Iris pigment epithelial cell (primary cell): ENCODE results near the gene AMN.

Experiments used
- DNase-seq: peaks from one replicate; pipeline ENCODE4 v3.0.0-alpha.2; 2011; ENCODE audit warnings: low read depth

Gene AMN

GRCh38 chr14:102966681-102967505 lies 44.4 kb downstream of the AMN start:
- no peak for DNase-seq

DNA sequence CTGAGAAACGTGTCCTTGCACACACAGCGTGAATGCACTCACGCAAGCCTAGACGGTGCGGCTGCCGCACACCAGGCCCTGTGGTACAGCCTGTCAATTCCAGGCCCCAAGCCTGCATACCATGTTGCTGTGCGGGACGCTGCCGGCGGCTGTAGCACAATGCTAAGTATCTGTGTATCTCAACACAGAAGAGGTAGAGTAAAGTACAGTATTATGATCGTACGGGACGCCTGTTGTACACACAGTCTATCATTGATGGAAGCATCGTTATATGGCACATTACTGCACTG lies 45.0 kb downstream of the AMN start:
- DNase-seq = no peak

DNA sequence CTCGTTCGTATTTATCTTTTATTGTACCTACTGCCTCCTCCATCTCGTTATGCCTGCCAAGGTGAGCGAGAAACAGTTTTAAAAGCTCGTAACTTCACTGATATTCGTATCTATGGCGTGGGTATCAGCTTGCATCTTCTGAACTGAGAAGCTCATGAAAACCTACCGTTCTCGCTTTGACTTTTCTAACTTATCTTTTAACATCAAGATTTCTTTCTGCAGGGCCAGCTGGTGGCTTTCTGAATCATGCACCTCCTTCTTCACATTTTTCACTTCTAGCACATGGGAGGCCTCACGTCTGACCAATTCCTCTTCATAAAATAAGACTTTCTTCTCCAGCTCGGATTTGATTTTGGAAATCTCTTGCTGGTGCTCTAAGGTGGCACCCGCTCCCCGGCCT lies 45.8 kb downstream of the AMN start:
- no peak for DNase-seq

DNA sequence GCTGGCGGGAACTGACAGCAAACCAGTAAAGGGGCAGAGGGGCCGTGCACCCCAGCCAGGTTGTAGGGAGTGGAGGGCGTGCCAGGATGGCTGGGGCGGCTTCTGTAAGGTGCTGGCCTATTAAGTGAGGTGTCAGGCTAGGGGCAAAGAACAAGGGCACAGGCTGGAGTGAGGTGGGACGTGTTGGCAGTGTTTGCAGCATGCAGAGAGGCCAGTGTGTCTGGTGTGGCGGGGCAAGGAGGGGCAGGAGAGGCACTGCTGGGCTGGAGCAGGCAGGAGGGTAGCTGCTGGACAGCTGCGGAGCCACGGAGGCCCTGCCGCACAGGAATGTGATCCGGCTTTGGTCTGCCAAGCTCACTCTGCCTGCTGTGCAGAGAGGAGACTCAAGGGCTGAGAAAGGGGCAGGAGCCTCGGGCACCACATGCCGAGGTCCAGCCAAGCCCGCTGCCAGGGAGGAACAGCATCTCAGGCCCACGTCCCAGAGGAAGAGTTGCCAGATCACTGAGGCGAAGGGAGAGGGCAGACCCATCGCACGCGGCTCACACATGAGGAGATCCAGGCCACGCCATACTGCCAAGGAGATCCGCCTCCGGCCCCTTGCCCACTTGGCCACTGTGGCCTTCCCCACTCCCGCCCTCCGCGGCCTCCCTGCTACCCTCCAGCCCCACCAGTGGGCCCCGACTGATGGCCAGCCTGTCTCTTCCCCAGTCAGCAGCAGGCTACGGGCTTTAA lies 46.8 kb downstream of the AMN start:
- no peak for DNase-seq

DNA sequence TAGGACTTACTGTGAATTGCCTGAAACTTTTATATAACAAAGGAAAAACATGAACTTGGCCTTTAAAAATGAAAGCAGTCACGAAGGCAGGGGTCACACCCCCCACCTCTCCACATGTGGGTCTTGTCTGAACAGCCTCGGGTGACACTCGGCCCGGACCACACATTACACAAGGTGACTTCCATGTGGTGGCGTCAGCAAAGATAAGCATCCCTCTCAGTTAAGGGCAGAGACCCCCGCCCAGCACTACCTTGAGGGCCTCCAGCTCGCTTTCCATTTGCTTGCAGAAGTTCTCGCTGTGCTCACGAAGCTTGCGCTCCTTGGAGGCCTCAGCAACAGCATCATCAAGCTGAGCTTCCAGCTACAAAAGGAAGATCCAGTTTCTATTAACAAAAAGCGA lies 47.4 kb downstream of the AMN start:
- DNase-seq = no peak

DNA sequence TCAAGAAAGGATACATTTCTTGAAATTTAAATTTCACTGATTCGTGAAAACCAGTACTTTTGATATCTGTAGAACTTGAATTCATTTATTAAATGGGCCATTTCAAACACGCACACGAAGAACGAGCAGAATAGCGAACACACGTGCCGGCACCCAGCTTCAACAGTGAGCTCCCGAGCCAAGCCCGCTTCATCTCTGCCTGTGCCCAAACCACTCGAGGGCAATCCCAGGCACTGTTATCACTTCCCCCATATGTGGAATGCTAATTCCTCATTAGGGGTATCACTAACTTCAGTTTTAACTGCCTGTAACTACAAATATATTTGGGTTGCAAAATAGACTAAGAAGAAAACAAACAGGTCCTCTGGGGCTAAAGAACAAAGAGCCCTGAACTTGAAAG lies 48.0 kb downstream of the AMN start:
- no peak for DNase-seq

GRCh38 chr14:102971314-102971713 lies 48.9 kb downstream of the AMN start:
- DNase-seq = no peak

DNA sequence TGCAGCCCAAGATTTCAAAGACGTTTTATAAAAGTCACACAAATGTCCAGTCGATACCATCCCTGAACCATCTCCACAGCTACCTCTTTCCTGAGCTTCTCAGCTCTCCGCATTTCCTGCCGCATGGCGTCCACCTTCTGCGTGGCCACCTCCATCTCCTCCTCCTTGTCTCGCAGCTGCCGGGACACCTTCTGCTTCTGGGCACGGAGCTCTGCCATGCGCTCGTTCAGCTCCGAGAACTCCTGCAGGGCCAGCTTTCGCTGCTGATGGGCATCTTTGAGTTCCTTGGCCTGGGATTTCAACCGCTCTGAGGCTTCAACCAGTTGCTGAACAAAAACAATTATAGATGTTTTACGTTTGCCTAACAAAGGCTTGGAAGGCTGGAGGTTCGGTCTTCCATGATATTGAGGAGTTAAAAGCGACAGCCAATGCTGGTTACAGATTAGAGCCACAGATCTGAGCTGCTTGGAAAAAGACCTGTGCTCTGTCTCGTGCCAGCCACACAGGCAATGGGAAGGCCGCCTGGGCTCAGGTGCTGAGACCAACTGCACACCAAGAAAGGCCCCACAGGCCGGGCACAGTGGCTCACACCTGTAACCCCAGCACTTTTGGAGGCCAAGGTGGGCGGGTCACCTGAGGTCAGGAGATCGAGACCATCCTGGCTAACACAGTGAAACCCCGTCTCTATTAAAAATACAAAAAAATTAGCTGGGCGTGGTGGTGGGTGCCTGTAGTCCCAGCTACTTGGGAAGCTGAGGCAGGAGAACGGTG lies 49.6 kb downstream of the AMN start:
- no peak for DNase-seq

DNA sequence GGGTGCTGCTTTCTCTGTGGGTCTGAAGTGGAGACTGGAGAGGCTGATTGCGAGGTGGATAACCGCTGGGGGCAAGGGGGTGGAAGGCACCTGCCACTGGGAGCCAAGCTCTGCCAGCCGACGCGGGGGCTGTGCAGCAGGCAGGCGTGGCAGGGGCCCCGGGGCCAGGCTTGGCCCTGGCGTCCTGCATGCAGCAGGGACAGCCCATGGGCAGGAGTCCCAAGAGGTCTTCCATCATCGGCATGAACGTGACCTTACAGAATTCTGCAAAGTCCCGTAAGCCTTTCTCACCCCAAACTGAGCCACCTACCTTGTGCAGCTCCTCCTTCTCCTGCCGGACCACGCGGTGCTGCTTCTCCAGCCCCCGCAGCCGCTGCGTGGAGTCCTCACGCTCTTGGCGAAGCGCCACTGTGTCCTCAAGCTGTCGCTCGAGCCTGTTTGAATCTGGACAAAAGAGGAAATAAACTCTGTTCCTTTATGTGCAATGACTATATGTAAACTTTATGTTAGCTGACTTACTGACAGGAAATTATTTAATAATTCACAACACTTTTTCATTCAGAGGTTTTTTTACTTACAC lies 51.3 kb downstream of the AMN start:
- DNase-seq = no peak

GRCh38 chr14:102975662-102976061 lies 53.2 kb downstream of the AMN start:
- DNase-seq = no peak

GRCh38 chr14:102977475-102977874 lies 55.0 kb downstream of the AMN start:
- DNase-seq = no peak

DNA sequence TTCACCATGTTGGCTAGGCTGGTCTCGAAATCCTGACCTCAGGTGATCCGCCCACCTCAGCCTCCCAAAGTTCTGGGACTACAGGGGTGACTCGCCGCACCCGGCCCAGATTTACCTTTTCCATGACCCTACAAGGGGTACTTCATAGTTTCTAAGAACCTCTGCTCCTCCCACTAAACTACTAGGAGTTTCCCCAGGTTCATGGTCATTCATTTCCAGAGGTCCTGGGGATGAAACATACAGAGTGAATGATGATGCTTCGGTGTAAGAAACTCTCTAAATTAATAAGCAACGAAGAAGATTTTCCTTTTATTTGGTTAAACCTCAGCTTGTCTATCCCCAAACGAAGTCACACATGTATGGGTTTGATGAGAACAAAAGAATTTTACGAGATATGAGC lies 56.9 kb downstream of the AMN start:
- no peak for DNase-seq

DNA sequence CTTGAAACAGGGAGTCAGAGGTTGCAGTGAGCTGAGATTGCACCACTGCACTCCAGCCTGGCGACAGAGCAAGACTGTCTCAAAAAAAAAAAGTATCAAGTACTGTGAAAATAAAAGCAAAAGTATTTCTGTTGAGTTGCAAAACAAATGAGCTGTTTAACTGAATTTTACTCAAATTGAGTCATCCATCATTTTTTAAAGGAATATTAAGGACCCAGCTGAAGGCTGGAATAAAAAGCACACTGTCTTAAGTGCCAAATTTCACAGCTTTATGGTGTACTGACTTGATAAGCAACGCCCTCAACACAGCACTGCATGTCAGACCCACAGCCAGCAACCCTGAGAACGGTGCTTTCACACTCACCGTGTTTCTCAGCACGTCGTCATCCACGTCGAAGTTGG lies 57.9 kb downstream of the AMN start:
- peak; percentile 68 for DNase-seq
